ENCODE measurements around the gene GRIN2D.

GRIN2D gene

GRCh38 chr19:48393559-48394330 lies at the start of gene GRIN2D:
Gene GRIN2D (plus strand): TSS chr19:48393668. CDS start chr19:48398393, 4,725 bp downstream.
- DNase-seq, result peak in 3 of 14 donors; percentile 2 to 30 (median 11)

- DNase-seq, result no peak
Observed at GRCh38 chr19:48344892-48345291, 48.6 kb upstream of the GRIN2D start.

GRCh38 chr19:48346191-48346590 lies 47.3 kb upstream of the GRIN2D start:
- no peak for DNase-seq

GRCh38 chr19:48348045-48348444 lies 45.4 kb upstream of the GRIN2D start:
- no peak for DNase-seq

GRCh38 chr19:48348737-48349136 lies 44.7 kb upstream of the GRIN2D start:
- no peak for DNase-seq

GRCh38 chr19:48350856-48351255 lies 42.6 kb upstream of the GRIN2D start:
- DNase-seq, result no peak

- DNase-seq, result peak in 7 of 14 donors; percentile 10 to 64 (median 23)
Observed at GRCh38 chr19:48351341-48351752, 42.1 kb upstream of the GRIN2D start.

- DNase-seq, result no peak
Observed at GRCh38 chr19:48353677-48354076, 39.8 kb upstream of the GRIN2D start.

- no peak for DNase-seq
Observed at GRCh38 chr19:48354332-48354992, 39.0 kb upstream of the GRIN2D start.

GRCh38 chr19:48355365-48355954 lies 38.0 kb upstream of the GRIN2D start:
- no peak for DNase-seq

- no peak for DNase-seq
Observed at GRCh38 chr19:48359123-48359522, 34.3 kb upstream of the GRIN2D start.

- no peak for DNase-seq
Observed at GRCh38 chr19:48361912-48362311, 31.6 kb upstream of the GRIN2D start.

GRCh38 chr19:48362716-48363499 lies 30.6 kb upstream of the GRIN2D start:
- peak; percentile 25 to 99 (median 86) for DNase-seq

- peak in 4 of 14 donors; percentile 74 to 90 (median 84) for DNase-seq
Observed at GRCh38 chr19:48363500-48363809, 30.0 kb upstream of the GRIN2D start.

- peak; percentile 90 to 100 (median 99) for DNase-seq
Observed at GRCh38 chr19:48363810-48364597, 29.5 kb upstream of the GRIN2D start, which contains the start of the genes SYNGR4 and TMEM143. Gene SYNGR4 (plus strand): TSS chr19:48364367. CDS start chr19:48365843, 1,476 bp downstream. Gene TMEM143 (minus strand): TSS chr19:48363940. CDS start chr19:48363920, 20 bp downstream.

GRCh38 chr19:48364598-48365348 lies 28.7 kb upstream of the GRIN2D start:
- DNase-seq, result no peak

- no peak for DNase-seq
Observed at GRCh38 chr19:48365602-48366001, 27.9 kb upstream of the GRIN2D start.

GRCh38 chr19:48367855-48368254 lies 25.6 kb upstream of the GRIN2D start:
- DNase-seq, result no peak

GRCh38 chr19:48368936-48369335 lies 24.5 kb upstream of the GRIN2D start:
- no peak for DNase-seq

- DNase-seq, result no peak
Observed at GRCh38 chr19:48370955-48371354, 22.5 kb upstream of the GRIN2D start.

- no peak for DNase-seq
Observed at GRCh38 chr19:48371367-48371766, 22.1 kb upstream of the GRIN2D start.
